GM12873 (cell line): ENCODE measurements around the gene PACS2.

Experiments
- CTCF ChIP-seq: IDR thresholded peaks from 2 replicates; pipeline ENCODE4 v1.5.1; 2012; ENCODE audit warnings: low read depth, mild to moderate bottlenecking, moderate library complexity, low read length, control low read depth; ENCODE audit not compliant: insufficient read depth; ENCODE audit errors: missing control alignments

PACS2 gene

GRCh38 chr14:105283028-105283427 is 31.5 kb upstream of the PACS2 start:
- TF ChIP-seq CTCF = no peak

- no peak for TF ChIP-seq CTCF
Measured at GRCh38 chr14:105283899-105284298, 30.6 kb upstream of the PACS2 start.

- TF ChIP-seq CTCF = no peak
Measured at GRCh38 chr14:105285174-105285573, 29.4 kb upstream of the PACS2 start.

- TF ChIP-seq CTCF = no peak
Measured at GRCh38 chr14:105286759-105287144, 27.8 kb upstream of the PACS2 start.

GRCh38 chr14:105287249-105288102 is 27.1 kb upstream of the PACS2 start:
- TF ChIP-seq CTCF = no peak

- no peak for TF ChIP-seq CTCF
Measured at GRCh38 chr14:105290621-105291346, 23.8 kb upstream of the PACS2 start.
